HCT116 (cell line): ENCODE data around the gene SEC24C.

Experiments used
- CTCF ChIP-seq, 3 experiments: fragments of 200-600 bp in 1 of 3; sonication (generic) in 1 of 3; IDR thresholded peaks in 2 of 3; conservative IDR thresholded peaks in 1 of 3; 2 replicates each; pipeline ENCODE4 v1.5.1; 2012 to 2017; ENCODE audit warnings: low read depth in 2 of 3, low read length in 2 of 3, antibody characterized with exemption in 1 of 3, borderline replicate concordance in 1 of 3, control low read depth in 1 of 3, mild to moderate bottlenecking in 1 of 3, mixed read lengths in 1 of 3, mixed run types in 1 of 3, moderate library complexity in 1 of 3; ENCODE audit not compliant: insufficient read depth in 1 of 3
- EZH2phosphoT487 ChIP-seq: fragments of 200-600 bp; IDR thresholded peaks from 2 replicates; pipeline ENCODE4 v1.6.1; 2018; ENCODE audit warnings: antibody characterized with exemption, borderline replicate concordance
- MAX ChIP-seq: IDR thresholded peaks from 2 replicates; pipeline ENCODE4 v1.6.1; 2012
- POLR2A ChIP-seq: IDR thresholded peaks from 2 replicates; pipeline ENCODE4 v1.7.0; 2011; ENCODE audit warnings: borderline replicate concordance; ENCODE audit not compliant: insufficient read depth, insufficient read length; ENCODE audit errors: extremely low read depth
- POLR2AphosphoS5 ChIP-seq: IDR thresholded peaks from 2 replicates; pipeline ENCODE4 v1.6.1; 2011; ENCODE audit warnings: mild to moderate bottlenecking, low read depth, low read length, moderate library complexity
- RAD21 ChIP-seq: IDR thresholded peaks from 2 replicates; pipeline ENCODE4 v1.6.1; 2012; ENCODE audit warnings: low read depth, mild to moderate bottlenecking
- REST ChIP-seq: IDR thresholded peaks from 2 replicates; pipeline ENCODE4 v1.6.1; 2012; ENCODE audit warnings: low read depth
- SIN3A ChIP-seq: IDR thresholded peaks from 2 replicates; pipeline ENCODE4 v1.6.1; 2012; ENCODE audit warnings: low read depth
- SRF ChIP-seq: IDR thresholded peaks from 2 replicates; pipeline ENCODE4 v1.6.1; 2012; ENCODE audit warnings: low read depth
- TCF7L2 ChIP-seq: IDR thresholded peaks from 2 replicates; pipeline ENCODE4 v1.7.0; 2011; ENCODE audit warnings: borderline replicate concordance, inconsistent platforms; ENCODE audit not compliant: insufficient read depth, insufficient read length; ENCODE audit errors: extremely low read depth
- YY1 ChIP-seq: IDR thresholded peaks from 2 replicates; pipeline ENCODE4 v1.6.1; 2011; ENCODE audit warnings: low read length, low read depth, moderate library complexity, mild to moderate bottlenecking; ENCODE audit not compliant: insufficient replicate concordance; ENCODE audit errors: extremely low read depth
- ZNF274 ChIP-seq: fragments of 200-500 bp; sonication (Bioruptor generic); IDR thresholded peaks from 2 replicates; pipeline ENCODE4 v1.6.1; 2014; ENCODE audit warnings: mild to moderate bottlenecking, low read depth, low read length, inconsistent platforms

GRCh38 chr10:73801253-73801590 is 57.0 kb downstream of the SEC24C start:
- TF ChIP-seq POLR2A (no peak), CTCF (IDR thresholded peaks at IDR 0.05 in 2 of 3, conservative IDR thresholded peaks at IDR 0.05 in 1 of 3; ENCODE audit: borderline replicate concordance in 1 of 3, insufficient read depth in 1 of 3, low read depth in 2 of 3, low read length in 2 of 3) (no peak), POLR2AphosphoS5 (no peak), TCF7L2 (no peak), SRF (no peak), SIN3A (no peak), YY1 (no peak), REST (no peak), MAX (no peak), EZH2phosphoT487 (no peak), ZNF274 (no peak), RAD21 (no peak)
